Measurements from ENCODE around the gene PSME2.

PSME2 gene

GRCh38 chr14:24127673-24128072 lies 18.7 kb downstream of the PSME2 start:
- TF ChIP-seq CTCF (conservative IDR thresholded peaks at IDR 0.05) (no peak), ZFX (IDR thresholded peaks at IDR 0.05) (no peak)
- H3K27ac ChIP-seq = no peak overlapping the region

GRCh38 chr14:24126939-24127338 lies 19.5 kb downstream of the PSME2 start:
- TF ChIP-seq CTCF (conservative IDR thresholded peaks at IDR 0.05) (no peak), ZFX (IDR thresholded peaks at IDR 0.05) (no peak)
- H3K27ac ChIP-seq = no peak overlapping the region

GRCh38 chr14:24123424-24124417 lies 22.7 kb downstream of the PSME2 start:
- H3K27ac ChIP-seq = no peak overlapping the region
- no peak for TF ChIP-seq ZFX (IDR thresholded peaks at IDR 0.05)
- TF ChIP-seq CTCF (conservative IDR thresholded peaks at IDR 0.05) = no peak

- TF ChIP-seq CTCF (conservative IDR thresholded peaks at IDR 0.05) (no peak), ZFX (IDR thresholded peaks at IDR 0.05) (no peak)
- H3K27ac ChIP-seq = no peak overlapping the region
Observed at GRCh38 chr14:24122898-24123297, 23.5 kb downstream of the PSME2 start.

GRCh38 chr14:24122416-24122815 lies 24.0 kb downstream of the PSME2 start:
- H3K27ac ChIP-seq = no peak overlapping the region
- TF ChIP-seq CTCF (conservative IDR thresholded peaks at IDR 0.05) (no peak), ZFX (IDR thresholded peaks at IDR 0.05) (no peak)

- no peak for TF ChIP-seq CTCF (conservative IDR thresholded peaks at IDR 0.05)
- no peak for TF ChIP-seq ZFX (IDR thresholded peaks at IDR 0.05)
- H3K27ac ChIP-seq = no peak overlapping the region
Observed at GRCh38 chr14:24121210-24121609, 25.2 kb downstream of the PSME2 start.

GRCh38 chr14:24119691-24120090 lies 26.7 kb downstream of the PSME2 start:
- H3K27ac ChIP-seq = no peak overlapping the region
- TF ChIP-seq CTCF (conservative IDR thresholded peaks at IDR 0.05) = no peak
- no peak for TF ChIP-seq ZFX (IDR thresholded peaks at IDR 0.05)
